ENCODE data around the gene PHF19.

PHF19 gene

GRCh38 chr9:120913647-120914264, 36.8 kb upstream of the PHF19 start:
- DNase-seq, result no peak

- no peak for DNase-seq
Measured at GRCh38 chr9:120912958-120913646, 36.1 kb upstream of the PHF19 start.

GRCh38 chr9:120911295-120911837, 34.4 kb upstream of the PHF19 start:
- DNase-seq, result no peak

GRCh38 chr9:120910643-120911042, 33.7 kb upstream of the PHF19 start:
- no peak for DNase-seq

- DNase-seq, result no peak
Measured at GRCh38 chr9:120909904-120910303, 32.9 kb upstream of the PHF19 start.

GRCh38 chr9:120905315-120906164, 28.6 kb upstream of the PHF19 start:
- peak; percentile 15 for DNase-seq

GRCh38 chr9:120904978-120905301, 28.0 kb upstream of the PHF19 start:
- no peak for DNase-seq

- DNase-seq, result no peak
Measured at GRCh38 chr9:120904061-120904977, 27.3 kb upstream of the PHF19 start.

GRCh38 chr9:120902569-120903535, 25.9 kb upstream of the PHF19 start:
- DNase-seq, result no peak

GRCh38 chr9:120901755-120902568, 25.0 kb upstream of the PHF19 start:
- no peak for DNase-seq

- no peak for DNase-seq
Measured at GRCh38 chr9:120900824-120901223, 23.8 kb upstream of the PHF19 start.

GRCh38 chr9:120899490-120900068, 22.6 kb upstream of the PHF19 start:
- no peak for DNase-seq

GRCh38 chr9:120898396-120898795, 21.4 kb upstream of the PHF19 start:
- no peak for DNase-seq

GRCh38 chr9:120895951-120896350, 19.0 kb upstream of the PHF19 start:
- no peak for DNase-seq

GRCh38 chr9:120894321-120895148, 17.5 kb upstream of the PHF19 start:
- DNase-seq, result no peak

- no peak for DNase-seq
Measured at GRCh38 chr9:120893611-120894307, 16.8 kb upstream of the PHF19 start.

- DNase-seq, result peak; percentile 53
Measured at GRCh38 chr9:120892748-120893610, 16.0 kb upstream of the PHF19 start.

Measured in NCI-H1092 (cell line).